ENCODE measurements around the gene KRTAP10-11.

- TF ChIP-seq CTCF (IDR thresholded peaks at IDR 0.05 in 4 of 5, conservative IDR thresholded peaks at IDR 0.05 in 1 of 5) (no peak), POLR2A (IDR thresholded peaks at IDR 0.05) (no peak)
Observed at GRCh38 chr21:44653656-44654575, 7.7 kb downstream of the KRTAP10-11 start.
